Measurements from ENCODE around the gene SYCP2L. TPM values are rescaled to one million over a fixed set of nuclear protein-coding genes. Genes with fewer than 3 reads are reported as not detected.
"Not testable (repeated sequence)": the region's sequence is repeated elsewhere in the genome, so short reads cannot be mapped to it uniquely, and the experiment has no call there.

SYCP2L gene
- total and polyA plus RNA-seq, 2 donors = 0.43 to 0.99 TPM

GRCh38 chr6:10873374-10873773 lies 13.5 kb upstream of the SYCP2L start:
- Histone ChIP-seq H3K4me1 (ENCODE audit: control insufficient read depth in 2 of 2, insufficient read depth in 2 of 2, low read length in 2 of 2) (no peaks in the 10 kb centered on the region), H3K27me3 (ENCODE audit: control insufficient read depth in 2 of 2, insufficient read depth in 1 of 2, low read length in 1 of 2) (peaks cover under 1 to 11% of the 10 kb centered on the region in 2 donors), H3K9me3 (ENCODE audit: control insufficient read depth in 2 of 2, insufficient read depth in 1 of 2, low read length in 1 of 2) (no peaks in the 10 kb centered on the region), H3K36me3 (ENCODE audit: control insufficient read depth in 2 of 2, insufficient read depth in 2 of 2, low read length in 1 of 2) (no peaks in the 10 kb centered on the region), H3K27ac (ENCODE audit: low read depth in 1 of 2, low read length in 1 of 2) (no peak overlapping the region), H3K4me3 (ENCODE audit: low read length in 2 of 2) (no peak overlapping the region)
- WGBS = 58% methylated on average over 1 of the region's 1 CpG
- DNase-seq (ENCODE audit: low read depth in 6 of 9, low spot score in 9 of 9) = no peak

DNA sequence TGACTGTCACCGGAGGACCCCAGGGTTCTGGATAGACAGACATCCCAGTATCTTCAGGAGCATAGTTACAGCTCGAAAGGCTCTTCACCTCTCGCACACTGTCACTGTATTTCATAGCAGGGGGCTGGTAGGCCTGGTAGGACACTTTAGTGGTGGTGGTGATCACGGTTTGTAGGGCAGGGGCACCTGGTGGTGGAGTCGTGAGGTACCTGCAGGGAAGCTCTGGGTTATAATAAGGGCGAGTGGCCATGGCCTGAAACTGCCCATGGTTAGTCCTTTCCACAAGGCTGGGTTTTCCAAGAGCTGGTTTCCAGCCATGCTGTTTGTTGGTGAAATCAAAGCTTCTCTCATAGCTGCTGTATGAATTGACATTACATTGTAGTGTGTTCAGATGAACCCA lies 12.6 kb upstream of the SYCP2L start:
- peaks cover 2 to 15% of the 10 kb centered on the region in 2 donors for H3K27me3 ChIP-seq (ENCODE audit: control insufficient read depth in 2 of 2, insufficient read depth in 1 of 2, low read length in 1 of 2)
- H3K27ac ChIP-seq (ENCODE audit: low read depth in 1 of 2, low read length in 1 of 2) = no peak overlapping the region
- no peak for DNase-seq (ENCODE audit: low read depth in 6 of 9, low spot score in 9 of 9)
- 93% methylated on average over 6 of the region's 6 CpGs for WGBS
- no peaks in the 10 kb centered on the region for H3K9me3 ChIP-seq (ENCODE audit: control insufficient read depth in 2 of 2, insufficient read depth in 1 of 2, low read length in 1 of 2)
- H3K4me3 ChIP-seq (ENCODE audit: low read length in 2 of 2) = no peak overlapping the region
- no peaks in the 10 kb centered on the region for H3K36me3 ChIP-seq (ENCODE audit: control insufficient read depth in 2 of 2, insufficient read depth in 2 of 2, low read length in 1 of 2)
- H3K4me1 ChIP-seq (ENCODE audit: control insufficient read depth in 2 of 2, insufficient read depth in 2 of 2, low read length in 2 of 2) = no peaks in the 10 kb centered on the region

DNA sequence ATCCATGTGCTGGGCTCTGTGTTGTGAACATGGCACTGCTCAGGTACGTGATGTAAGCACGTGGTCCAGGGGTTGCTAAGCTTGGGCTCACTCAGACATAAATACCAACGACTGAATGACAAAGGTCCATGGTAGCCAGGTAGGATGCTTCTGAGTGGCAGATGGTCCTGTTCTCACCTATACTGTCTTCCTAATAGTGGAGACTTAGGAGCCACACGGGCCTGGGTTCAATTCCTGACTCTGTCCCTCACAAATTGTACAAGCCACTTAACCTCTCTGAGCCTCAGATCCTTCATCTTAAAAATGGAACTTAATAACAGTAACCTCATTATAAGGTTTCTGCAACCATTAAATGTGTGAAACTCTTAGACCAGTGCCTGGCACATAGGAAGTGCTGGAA lies 11.8 kb upstream of the SYCP2L start:
- WGBS = 93% methylated on average over 4 of the region's 4 CpGs
- peaks cover 6 to 23% of the 10 kb centered on the region in 2 donors for H3K27me3 ChIP-seq (ENCODE audit: control insufficient read depth in 2 of 2, insufficient read depth in 1 of 2, low read length in 1 of 2)
- H3K27ac ChIP-seq (ENCODE audit: low read depth in 1 of 2, low read length in 1 of 2) = no peak overlapping the region
- no peak overlapping the region for H3K4me3 ChIP-seq (ENCODE audit: low read length in 2 of 2)
- no peak for DNase-seq (ENCODE audit: low read depth in 6 of 9, low spot score in 9 of 9)
- no peaks in the 10 kb centered on the region for H3K9me3 ChIP-seq (ENCODE audit: control insufficient read depth in 2 of 2, insufficient read depth in 1 of 2, low read length in 1 of 2)
- no peaks in the 10 kb centered on the region for H3K4me1 ChIP-seq (ENCODE audit: control insufficient read depth in 2 of 2, insufficient read depth in 2 of 2, low read length in 2 of 2)
- no peaks in the 10 kb centered on the region for H3K36me3 ChIP-seq (ENCODE audit: control insufficient read depth in 2 of 2, insufficient read depth in 2 of 2, low read length in 1 of 2)

DNA sequence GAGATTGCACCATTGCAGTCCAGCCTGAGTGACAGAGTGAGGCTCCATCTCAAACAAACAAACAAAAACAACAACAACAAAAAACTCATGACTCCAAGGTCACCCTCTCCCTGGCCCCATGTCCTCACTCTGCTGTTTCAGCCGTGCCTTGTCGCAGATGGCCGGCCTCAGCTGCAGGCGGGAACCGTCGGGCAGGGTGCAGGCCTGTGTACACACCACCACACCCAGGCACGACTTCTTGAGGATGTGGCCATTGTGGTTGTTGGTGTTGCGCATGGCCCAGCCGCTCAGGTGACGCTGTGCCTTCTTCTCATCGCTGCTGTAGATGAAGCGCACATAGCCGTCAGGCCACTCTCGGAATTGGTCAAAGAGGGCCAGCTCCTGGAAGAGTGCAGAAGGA lies 9.8 kb upstream of the SYCP2L start:
- DNase-seq (ENCODE audit: low read depth in 6 of 9, low spot score in 9 of 9) = no peak
- WGBS = 97% methylated on average over 14 of the region's 14 CpGs
- H3K36me3 ChIP-seq (ENCODE audit: control insufficient read depth in 2 of 2, insufficient read depth in 2 of 2, low read length in 1 of 2) = no peaks in the 10 kb centered on the region

DNA sequence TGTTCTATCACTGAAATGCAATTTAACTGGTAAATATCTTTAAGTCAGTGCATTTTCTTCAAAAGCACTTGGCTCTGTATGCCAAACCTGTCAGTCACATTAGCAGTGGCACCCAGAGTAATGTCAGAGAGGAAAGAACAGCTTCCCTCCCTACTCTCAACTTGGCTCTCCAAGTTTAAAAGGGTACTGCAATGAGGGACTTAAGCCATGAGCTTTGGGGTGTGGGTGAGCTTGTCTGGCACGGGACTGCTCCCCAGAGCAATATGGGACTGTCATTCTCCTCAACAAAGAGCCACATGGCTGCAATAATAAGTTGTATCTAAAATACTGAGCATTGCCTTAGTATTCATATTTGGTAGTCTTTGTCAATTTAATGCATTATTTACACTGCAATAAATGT lies 9.0 kb upstream of the SYCP2L start:
- 93% methylated on average over 1 of the region's 1 CpG for WGBS

More for the DNA sequence above, 9.8 kb upstream of the SYCP2L start:
- H3K9me3 ChIP-seq (ENCODE audit: control insufficient read depth in 2 of 2, insufficient read depth in 1 of 2, low read length in 1 of 2) = peaks cover 0 to 4% of the 10 kb centered on the region in 2 donors
- peaks cover 22 to 43% of the 10 kb centered on the region in 2 donors for H3K27me3 ChIP-seq (ENCODE audit: control insufficient read depth in 2 of 2, insufficient read depth in 1 of 2, low read length in 1 of 2)
- H3K4me1 ChIP-seq (ENCODE audit: control insufficient read depth in 2 of 2, insufficient read depth in 2 of 2, low read length in 2 of 2) = peaks cover 0 to 5% of the 10 kb centered on the region in 2 donors
- H3K27ac ChIP-seq (ENCODE audit: low read depth in 1 of 2, low read length in 1 of 2) = no peak overlapping the region
- H3K4me3 ChIP-seq (ENCODE audit: low read length in 2 of 2) = no peak overlapping the region

GRCh38 chr6:10880366-10880765 lies 6.5 kb upstream of the SYCP2L start:
- 97% methylated on average over 2 of the region's 2 CpGs for WGBS
- Histone ChIP-seq H3K36me3 (ENCODE audit: control insufficient read depth in 2 of 2, insufficient read depth in 2 of 2, low read length in 1 of 2) (no peaks in the 10 kb centered on the region), H3K27me3 (ENCODE audit: control insufficient read depth in 2 of 2, insufficient read depth in 1 of 2, low read length in 1 of 2) (peaks cover 45 to 76% of the 10 kb centered on the region in 2 donors), H3K4me3 (ENCODE audit: low read length in 2 of 2) (no peak overlapping the region), H3K27ac (ENCODE audit: low read depth in 1 of 2, low read length in 1 of 2) (no peak overlapping the region), H3K9me3 (ENCODE audit: control insufficient read depth in 2 of 2, insufficient read depth in 1 of 2, low read length in 1 of 2) (peaks cover 0 to 21% of the 10 kb centered on the region in 2 donors), H3K4me1 (ENCODE audit: control insufficient read depth in 2 of 2, insufficient read depth in 2 of 2, low read length in 2 of 2) (peaks cover 0 to 20% of the 10 kb centered on the region in 2 donors)
- no peak for DNase-seq (ENCODE audit: low read depth in 6 of 9, low spot score in 9 of 9)

More for the DNA sequence above, 9.0 kb upstream of the SYCP2L start:
- Histone ChIP-seq H3K9me3 (ENCODE audit: control insufficient read depth in 2 of 2, insufficient read depth in 1 of 2, low read length in 1 of 2) (peaks cover 0 to 11% of the 10 kb centered on the region in 2 donors), H3K27ac (ENCODE audit: low read depth in 1 of 2, low read length in 1 of 2) (no peak overlapping the region), H3K4me1 (ENCODE audit: control insufficient read depth in 2 of 2, insufficient read depth in 2 of 2, low read length in 2 of 2) (peaks cover 0 to 8% of the 10 kb centered on the region in 2 donors), H3K27me3 (ENCODE audit: control insufficient read depth in 2 of 2, insufficient read depth in 1 of 2, low read length in 1 of 2) (peaks cover 29 to 51% of the 10 kb centered on the region in 2 donors), H3K36me3 (ENCODE audit: control insufficient read depth in 2 of 2, insufficient read depth in 2 of 2, low read length in 1 of 2) (no peaks in the 10 kb centered on the region), H3K4me3 (ENCODE audit: low read length in 2 of 2) (no peak overlapping the region)
- no peak for DNase-seq (ENCODE audit: low read depth in 6 of 9, low spot score in 9 of 9)

GRCh38 chr6:10882253-10882630 lies 4.6 kb upstream of the SYCP2L start:
- whole genome bisulfite sequencing = 19% methylated on average over 14 of the region's 14 CpGs

DNA sequence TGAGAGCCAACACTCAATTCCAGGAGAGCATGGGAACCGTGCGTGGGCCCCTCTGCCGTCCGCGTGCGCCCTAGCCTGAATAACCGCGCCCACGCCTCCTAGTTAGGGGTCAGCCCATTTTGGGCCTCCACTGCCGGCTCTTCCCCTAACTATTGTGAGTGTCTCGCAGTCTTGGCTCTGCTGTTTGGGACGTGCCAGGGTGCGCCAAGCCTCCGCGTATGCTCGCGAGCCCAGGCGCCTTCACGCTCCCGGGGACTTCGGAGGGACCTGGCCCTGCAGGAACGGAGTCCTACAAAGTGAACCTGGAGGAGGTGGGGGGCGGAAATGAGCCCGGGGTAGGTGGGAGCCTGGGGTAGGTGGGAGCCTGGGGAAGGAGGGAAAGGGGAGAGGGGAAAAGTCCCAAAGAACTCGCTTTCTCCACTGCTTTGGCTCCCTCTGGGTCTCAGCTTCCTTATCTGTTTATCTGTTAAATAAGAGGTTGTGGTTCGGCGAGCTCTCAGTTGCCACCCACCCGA lies 4.1 kb upstream of the SYCP2L start:
- H3K9me3 ChIP-seq (ENCODE audit: control insufficient read depth in 2 of 2, insufficient read depth in 1 of 2, low read length in 1 of 2) = peaks cover 0 to 32% of the 10 kb centered on the region in 2 donors
- no peak overlapping the region for H3K27ac ChIP-seq (ENCODE audit: low read depth in 1 of 2, low read length in 1 of 2)
- H3K4me3 ChIP-seq (ENCODE audit: low read length in 2 of 2) = no peak overlapping the region
- WGBS = 7% methylated on average over 28 of the region's 28 CpGs
- peaks cover 65 to 95% of the 10 kb centered on the region in 2 donors for H3K27me3 ChIP-seq (ENCODE audit: control insufficient read depth in 2 of 2, insufficient read depth in 1 of 2, low read length in 1 of 2)
- peaks cover 2 to 33% of the 10 kb centered on the region in 2 donors for H3K4me1 ChIP-seq (ENCODE audit: control insufficient read depth in 2 of 2, insufficient read depth in 2 of 2, low read length in 2 of 2)
- H3K36me3 ChIP-seq (ENCODE audit: control insufficient read depth in 2 of 2, insufficient read depth in 2 of 2, low read length in 1 of 2) = no peaks in the 10 kb centered on the region
- peak in 1 of 9 donors; percentile 15 for DNase-seq (ENCODE audit: low read depth in 6 of 9, low spot score in 9 of 9)

More at GRCh38 chr6:10882253-10882630, 4.6 kb upstream of the SYCP2L start:
- not testable (repeated sequence) for H3K27ac ChIP-seq (ENCODE audit: low read depth in 1 of 2, low read length in 1 of 2); DNase-seq (ENCODE audit: low read depth in 6 of 9, low spot score in 9 of 9); H3K36me3 ChIP-seq (ENCODE audit: control insufficient read depth in 2 of 2, insufficient read depth in 2 of 2, low read length in 1 of 2); H3K4me3 ChIP-seq (ENCODE audit: low read length in 2 of 2)
- peaks cover 2 to 28% of the 10 kb centered on the region in 2 donors for H3K4me1 ChIP-seq (ENCODE audit: control insufficient read depth in 2 of 2, insufficient read depth in 2 of 2, low read length in 2 of 2)
- H3K9me3 ChIP-seq (ENCODE audit: control insufficient read depth in 2 of 2, insufficient read depth in 1 of 2, low read length in 1 of 2) = peaks cover 0 to 30% of the 10 kb centered on the region in 2 donors
- H3K27me3 ChIP-seq (ENCODE audit: control insufficient read depth in 2 of 2, insufficient read depth in 1 of 2, low read length in 1 of 2) = peaks cover 60 to 90% of the 10 kb centered on the region in 2 donors

GRCh38 chr6:10883312-10884244 lies 3.3 kb upstream of the SYCP2L start:
- Histone ChIP-seq H3K9me3 (ENCODE audit: control insufficient read depth in 2 of 2, insufficient read depth in 1 of 2, low read length in 1 of 2) (peaks cover 0 to 32% of the 10 kb centered on the region in 2 donors), H3K4me1 (ENCODE audit: control insufficient read depth in 2 of 2, insufficient read depth in 2 of 2, low read length in 2 of 2) (peaks cover 2 to 33% of the 10 kb centered on the region in 2 donors), H3K4me3 (ENCODE audit: low read length in 2 of 2) (no peak overlapping the region), H3K36me3 (ENCODE audit: control insufficient read depth in 2 of 2, insufficient read depth in 2 of 2, low read length in 1 of 2) (no peaks in the 10 kb centered on the region), H3K27ac (ENCODE audit: low read depth in 1 of 2, low read length in 1 of 2) (no peak overlapping the region), H3K27me3 (ENCODE audit: control insufficient read depth in 2 of 2, insufficient read depth in 1 of 2, low read length in 1 of 2) (peaks cover 64 to 96% of the 10 kb centered on the region in 2 donors)
- DNase-seq (ENCODE audit: low read depth in 6 of 9, low spot score in 9 of 9) = no peak
- WGBS = 10% methylated on average over 51 of the region's 51 CpGs

Measured in thymus (tissue), 11 donors.